ENCODE results near the gene AK5.

AK5 gene

GRCh38 chr1:77446841-77447555 is 165.2 kb downstream of the AK5 start:
- no peaks in the 10 kb centered on the region for H3K4me1 ChIP-seq (ENCODE audit: insufficient read depth, poor library complexity, severe bottlenecking)
- no peaks in the 10 kb centered on the region for H3K27me3 ChIP-seq (ENCODE audit: insufficient read depth, poor library complexity, severe bottlenecking)
- no peak overlapping the region for H3K27ac ChIP-seq (ENCODE audit: poor library complexity, severe bottlenecking)
- no peaks in the 10 kb centered on the region for H3K36me3 ChIP-seq (ENCODE audit: low read depth)
- no peak for TF ChIP-seq CTCF (IDR thresholded peaks at IDR 0.05; ENCODE audit: poor library complexity, severe bottlenecking)
- no peaks in the 10 kb centered on the region for H3K9me3 ChIP-seq (ENCODE audit: severe bottlenecking)
- no peak overlapping the region for H3K4me3 ChIP-seq (ENCODE audit: severe bottlenecking)
- ATAC-seq (ENCODE audit: low read depth) (no peak), DNase-seq (ENCODE audit: low spot score) (no peak)

- Histone ChIP-seq H3K27me3 (ENCODE audit: insufficient read depth, poor library complexity, severe bottlenecking) (no peaks in the 10 kb centered on the region), H3K9me3 (ENCODE audit: severe bottlenecking) (no peaks in the 10 kb centered on the region), H3K27ac (ENCODE audit: poor library complexity, severe bottlenecking) (no peak overlapping the region), H3K4me1 (ENCODE audit: insufficient read depth, poor library complexity, severe bottlenecking) (no peaks in the 10 kb centered on the region), H3K4me3 (ENCODE audit: severe bottlenecking) (no peak overlapping the region), H3K36me3 (ENCODE audit: low read depth) (no peaks in the 10 kb centered on the region)
- ATAC-seq (ENCODE audit: low read depth) (no peak), DNase-seq (ENCODE audit: low spot score) (no peak)
- TF ChIP-seq CTCF (IDR thresholded peaks at IDR 0.05; ENCODE audit: poor library complexity, severe bottlenecking): no peak
These were observed 165.8 kb downstream of the AK5 start for GRCh38 chr1:77447669-77448068.

GRCh38 chr1:77459881-77460280 is 178.1 kb downstream of the AK5 start:
- H3K9me3 ChIP-seq (ENCODE audit: severe bottlenecking): no peaks in the 10 kb centered on the region
- ATAC-seq (ENCODE audit: low read depth) (no peak), DNase-seq (ENCODE audit: low spot score) (no peak)
- TF ChIP-seq CTCF (IDR thresholded peaks at IDR 0.05; ENCODE audit: poor library complexity, severe bottlenecking): no peak
- H3K36me3 ChIP-seq (ENCODE audit: low read depth): no peaks in the 10 kb centered on the region
- no peak overlapping the region for H3K4me3 ChIP-seq (ENCODE audit: severe bottlenecking)
- H3K27me3 ChIP-seq (ENCODE audit: insufficient read depth, poor library complexity, severe bottlenecking): no peaks in the 10 kb centered on the region
- H3K27ac ChIP-seq (ENCODE audit: poor library complexity, severe bottlenecking): no peak overlapping the region
- no peaks in the 10 kb centered on the region for H3K4me1 ChIP-seq (ENCODE audit: insufficient read depth, poor library complexity, severe bottlenecking)

- Histone ChIP-seq H3K4me1 (ENCODE audit: insufficient read depth, poor library complexity, severe bottlenecking) (no peaks in the 10 kb centered on the region), H3K9me3 (ENCODE audit: severe bottlenecking) (no peaks in the 10 kb centered on the region), H3K27ac (ENCODE audit: poor library complexity, severe bottlenecking) (no peak overlapping the region), H3K36me3 (ENCODE audit: low read depth) (no peaks in the 10 kb centered on the region), H3K27me3 (ENCODE audit: insufficient read depth, poor library complexity, severe bottlenecking) (no peaks in the 10 kb centered on the region), H3K4me3 (ENCODE audit: severe bottlenecking) (no peak overlapping the region)
- DNase-seq (ENCODE audit: low spot score) (no peak), ATAC-seq (ENCODE audit: low read depth) (no peak)
- TF ChIP-seq CTCF (IDR thresholded peaks at IDR 0.05; ENCODE audit: poor library complexity, severe bottlenecking): no peak
These were observed 179.9 kb downstream of the AK5 start for GRCh38 chr1:77461691-77462090.

GRCh38 chr1:77463216-77463615 is 181.4 kb downstream of the AK5 start:
- Histone ChIP-seq H3K27ac (ENCODE audit: poor library complexity, severe bottlenecking) (no peak overlapping the region), H3K4me1 (ENCODE audit: insufficient read depth, poor library complexity, severe bottlenecking) (no peaks in the 10 kb centered on the region), H3K36me3 (ENCODE audit: low read depth) (no peaks in the 10 kb centered on the region), H3K9me3 (ENCODE audit: severe bottlenecking) (no peaks in the 10 kb centered on the region), H3K4me3 (ENCODE audit: severe bottlenecking) (no peak overlapping the region), H3K27me3 (ENCODE audit: insufficient read depth, poor library complexity, severe bottlenecking) (no peaks in the 10 kb centered on the region)
- ATAC-seq (ENCODE audit: low read depth) (no peak), DNase-seq (ENCODE audit: low spot score) (no peak)
- no peak for TF ChIP-seq CTCF (IDR thresholded peaks at IDR 0.05; ENCODE audit: poor library complexity, severe bottlenecking)

Measured in RWPE2 (cell line).